ENCODE data around the gene HMG20A. TPM values are rescaled to one million over a fixed set of nuclear protein-coding genes. Genes with fewer than 3 reads are reported as not detected.

HMG20A gene
- total and polyA plus RNA-seq, 2 experiments from 2014 or later = 17.8 to 57.8 TPM

GRCh38 chr15:77516786-77517185, 96.1 kb downstream of the HMG20A start:
- Histone ChIP-seq H3K9me2 (ENCODE audit: insufficient read depth) (peaks cover 11% of the 10 kb centered on the region), H3F3A (replicated peaks; ENCODE audit: low read depth) (peaks cover under 1% of the 10 kb centered on the region), H3K36me3 (ENCODE audit: insufficient read depth) (no peaks in the 10 kb centered on the region), H3K4me1 (ENCODE audit: insufficient read depth) (peaks cover 7% of the 10 kb centered on the region), H3K27me3 (ENCODE audit: insufficient read depth) (no peaks in the 10 kb centered on the region), H3K79me2 (replicated peaks; ENCODE audit: insufficient read depth) (no peaks in the 10 kb centered on the region), H2AFZ (no peak overlapping the region), H4K20me1 (replicated peaks; ENCODE audit: insufficient read depth) (no peaks in the 10 kb centered on the region), H3K27ac (ENCODE audit: low read depth) (no peak overlapping the region), H3K4me2 (no peak overlapping the region), H3K4me3 (no peak overlapping the region)
- peaks cover 33% of the 10 kb centered on the region for H3K4me1 Mint-ChIP-seq
- H3K4me3 Mint-ChIP-seq = no peak overlapping the region
- no peaks in the 10 kb centered on the region for H3K9me3 Mint-ChIP-seq
- H3K36me3 Mint-ChIP-seq (ENCODE audit: low read depth) = no peaks in the 10 kb centered on the region; the same call in 2 of the 3 replicates
- TF ChIP-seq EZH2 (IDR thresholded peaks at IDR 0.05; ENCODE audit: low read depth, unreplicated experiment) (no peak), ZNF331 (CRISPR knock-in tag; IDR thresholded peaks at IDR 0.05; ENCODE audit: low read depth) (no peak), CTCF (conservative IDR thresholded peaks at IDR 0.05; ENCODE audit: low read depth in 2 of 2) (no peak), STAT1 (IDR thresholded peaks at IDR 0.05; ENCODE audit: unreplicated experiment) (no peak), JUNB (IDR thresholded peaks at IDR 0.05; ENCODE audit: unreplicated experiment) (no peak), ETS1 (IDR thresholded peaks at IDR 0.05) (no peak), NANOG (IDR thresholded peaks at IDR 0.05; ENCODE audit: borderline replicate concordance) (no peak), EZH2phosphoT487 (IDR thresholded peaks at IDR 0.05; ENCODE audit: unreplicated experiment) (no peak), ZNF114 (CRISPR knock-in tag; IDR thresholded peaks at IDR 0.05) (no peak), REST (IDR thresholded peaks at IDR 0.05; ENCODE audit: unreplicated experiment) (no peak), POLR2AphosphoS5 (IDR thresholded peaks at IDR 0.05; ENCODE audit: low read depth) (no peak), ZNF462 (CRISPR knock-in tag; IDR thresholded peaks at IDR 0.05) (no peak), CREB1 (CRISPR knock-in tag; IDR thresholded peaks at IDR 0.05; ENCODE audit: low read depth) (no peak)
- ATAC-seq = no peak
- H3K27ac Mint-ChIP-seq = no peak overlapping the region
- no peak for DNase-seq (ENCODE audit: low spot score)
- peaks cover 10% of the 10 kb centered on the region for H3K27me3 Mint-ChIP-seq (ENCODE audit: insufficient read depth, low read depth, poor library complexity)

All from GM23338 (cell line).